ENCODE data around the gene ARRB1. TPM values are rescaled to one million over a fixed set of nuclear protein-coding genes. Genes with fewer than 3 reads are reported as not detected.

ARRB1 gene
- total and polyA plus RNA-seq, 2 of the 13 experiments (the other 11 are each of a cell fraction or from before 2014, with no cell fraction given), result 22.5 to 35.7 TPM

- peaks cover 72% of the 10 kb centered on the region for H4K20me1 ChIP-seq (ENCODE audit: insufficient read depth, low read length)
- H3K27ac ChIP-seq (ENCODE audit: extremely low read length, insufficient read depth, low read length), result no peak overlapping the region
- no peak for TF ChIP-seq MED13 (CRISPR knock-in tag; IDR thresholded peaks at IDR 0.05)
- TF ChIP-seq LCORL (IDR thresholded peaks at IDR 0.05), result no peak
- TF ChIP-seq LCORL (CRISPR knock-in tag; IDR thresholded peaks at IDR 0.05), result no peak
- no peaks in the 10 kb centered on the region for H3K9me3 ChIP-seq (ENCODE audit: low read length)
- intact Hi-C loops (cut with micrococcal nuclease; ENCODE audit: unreplicated experiment) (loop anchor here (5.0 kb wide), 1 partner anchor 41 kb away; no protein-coding TSS in a partner anchor), in situ Hi-C loops (cut with HindIII; ENCODE audit: extremely low pct_ligation_motif_present, low pct_unique_long_range_greater_than_20kb) (no loop called here)
- H3K79me2 ChIP-seq (ENCODE audit: insufficient read depth, low read length), result peaks cover 69% of the 10 kb centered on the region
- WGBS (ENCODE audit: low lambda C conversion rate), result 95% methylated on average over 2 of the region's 5 CpGs
- no peak overlapping the region for H3K4me2 ChIP-seq (ENCODE audit: low read depth, low read length)
- H3K36me3 ChIP-seq (replicated peaks in 1 of 2; ENCODE audit: control insufficient read depth in 1 of 2, insufficient read depth in 2 of 2, low read length in 2 of 2), result peaks cover 2 to 5% of the 10 kb centered on the region in 2 experiments; a peak in 3 of 5 replicates
- no peak overlapping the region for H3K9ac ChIP-seq (ENCODE audit: insufficient read depth, low read depth, low read length)
- CTCF ChIA-PET (ENCODE audit: low intra/inter-chr PET ratio, low total read pairs), result no interaction called here
- no peak overlapping the region for H2AFZ ChIP-seq (ENCODE audit: low read length)
- peaks cover 93% of the 10 kb centered on the region for H3K4me1 ChIP-seq (ENCODE audit: insufficient read depth, low read length)
- ATAC-seq (peak; percentile 3; the same call in 1 of the 3 replicates), FAIRE-seq (no peak), DNase-seq (ENCODE audit: low spot score) (no peak)
- POLR2A ChIA-PET, result interaction anchor here (1.0 to 2.6 kb wide), 2 partner anchors 10 to 40 kb away, joined by 3 to 20 read pairs; partner anchors contain the start of gene ARRB1
- no peaks in the 10 kb centered on the region for H3K27me3 ChIP-seq (ENCODE audit: control insufficient read depth in 1 of 2, insufficient read depth in 2 of 2, low read length in 2 of 2)
- BruUV-seq (replicated peaks), result no TSS peak
- H3K4me3 ChIP-seq (replicated peaks in 1 of 3; ENCODE audit: insufficient read depth in 1 of 3, low read depth in 2 of 3, low read length in 3 of 3), result no peak overlapping the region
Observed at GRCh38 chr11:75341612-75342011, 9.8 kb downstream of the ARRB1 start.

GRCh38 chr11:75339685-75340409 is 11.6 kb downstream of the ARRB1 start:
- 88% methylated on average over 8 of the region's 14 CpGs for WGBS (ENCODE audit: low lambda C conversion rate)
- Histone ChIP-seq H3K4me3 (replicated peaks in 1 of 3; ENCODE audit: insufficient read depth in 1 of 3, low read depth in 2 of 3, low read length in 3 of 3) (no peak overlapping the region), H3K9ac (ENCODE audit: insufficient read depth, low read depth, low read length) (no peak overlapping the region), H3K4me2 (ENCODE audit: low read depth, low read length) (peak overlapping the region; percentile 33; the same call in 1 of the 2 replicates), H3K27ac (ENCODE audit: extremely low read length, insufficient read depth, low read length) (no peak overlapping the region), H3K27me3 (ENCODE audit: control insufficient read depth in 1 of 2, insufficient read depth in 2 of 2, low read length in 2 of 2) (no peaks in the 10 kb centered on the region), H3K79me2 (ENCODE audit: insufficient read depth, low read length) (peaks cover 71% of the 10 kb centered on the region), H2AFZ (ENCODE audit: low read length) (no peak overlapping the region), H3K4me1 (ENCODE audit: insufficient read depth, low read length) (peaks cover 76% of the 10 kb centered on the region), H3K36me3 (replicated peaks in 1 of 2; ENCODE audit: control insufficient read depth in 1 of 2, insufficient read depth in 2 of 2, low read length in 2 of 2) (peaks cover 2 to 10% of the 10 kb centered on the region in 2 experiments; a peak in 3 of 5 replicates), H3K9me3 (ENCODE audit: low read length) (no peaks in the 10 kb centered on the region), H4K20me1 (ENCODE audit: insufficient read depth, low read length) (peaks cover 72% of the 10 kb centered on the region)
- ChIA-PET CTCF (ENCODE audit: low intra/inter-chr PET ratio, low total read pairs) (no interaction called here), POLR2A (interaction anchor here (0.9 to 2.6 kb wide), 4 partner anchors 9 to 26 kb away, joined by 3 to 20 read pairs (median 3); partner anchors contain the start of gene ARRB1)
- no peak for DNase-seq (ENCODE audit: low spot score)
- no TSS peak for BruUV-seq (replicated peaks)
- intact Hi-C loops (cut with micrococcal nuclease; ENCODE audit: unreplicated experiment) (loop anchor here (5.0 kb wide), 1 partner anchor 42 kb away; no protein-coding TSS in a partner anchor), in situ Hi-C loops (cut with HindIII; ENCODE audit: extremely low pct_ligation_motif_present, low pct_unique_long_range_greater_than_20kb) (no loop called here)
- no peak for TF ChIP-seq PRMT3 (CRISPR knock-in tag; IDR thresholded peaks at IDR 0.05; ENCODE audit: borderline replicate concordance, low read depth)
- no peak for TF ChIP-seq PLSCR1 (CRISPR knock-in tag; IDR thresholded peaks at IDR 0.05; ENCODE audit: borderline replicate concordance)
- no peak for TF ChIP-seq WIZ (CRISPR knock-in tag; IDR thresholded peaks at IDR 0.05)
- TF ChIP-seq ZNF12 (CRISPR knock-in tag; IDR thresholded peaks at IDR 0.05), result no peak
- no peak for FAIRE-seq
- no peak for ATAC-seq
